Measurements from ENCODE around the gene TAS1R2.
"Not testable (repeated sequence)": the region's sequence is repeated elsewhere in the genome, so short reads cannot be mapped to it uniquely, and the experiment has no call there.

Gene TAS1R2

DNA sequence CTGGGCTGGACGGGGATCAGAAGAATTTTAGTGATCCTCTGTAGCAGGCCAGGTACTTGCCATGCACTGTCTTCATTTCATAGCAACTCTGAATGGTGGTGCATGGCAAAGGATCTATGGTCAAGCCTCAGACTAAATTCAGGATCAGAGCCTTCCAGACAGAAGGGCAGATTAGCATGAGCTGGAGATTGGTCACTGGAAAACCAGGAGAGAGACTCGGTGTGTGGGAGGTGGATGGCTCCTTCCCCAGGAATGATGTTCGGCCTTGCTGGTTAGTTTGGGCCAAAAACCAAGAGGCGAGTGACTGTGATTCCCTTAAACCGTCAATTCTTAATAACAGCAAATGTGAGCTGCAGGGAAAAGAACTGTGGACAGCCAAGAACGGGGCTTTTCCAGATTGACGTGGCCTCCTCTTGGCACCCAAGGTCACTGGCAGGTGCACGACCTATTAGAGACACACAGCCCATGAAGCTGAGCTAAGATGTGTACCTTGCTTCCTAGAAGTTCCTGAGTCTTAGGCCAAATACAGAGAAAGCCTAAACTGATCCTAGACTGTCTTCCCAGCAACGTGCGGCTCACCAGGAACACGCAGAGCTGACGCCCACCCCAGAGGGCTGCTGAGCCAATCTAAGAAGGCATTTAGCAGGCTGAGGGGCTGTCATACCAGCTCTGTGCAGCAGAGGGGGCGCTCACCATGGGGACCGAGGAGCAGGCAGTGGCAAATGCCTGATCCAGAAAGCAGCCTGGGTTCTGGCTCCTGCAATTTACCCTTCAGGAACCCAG is 24.4 kb upstream of the TAS1R2 start:
- DNase-seq, result peak; percentile 86

DNA sequence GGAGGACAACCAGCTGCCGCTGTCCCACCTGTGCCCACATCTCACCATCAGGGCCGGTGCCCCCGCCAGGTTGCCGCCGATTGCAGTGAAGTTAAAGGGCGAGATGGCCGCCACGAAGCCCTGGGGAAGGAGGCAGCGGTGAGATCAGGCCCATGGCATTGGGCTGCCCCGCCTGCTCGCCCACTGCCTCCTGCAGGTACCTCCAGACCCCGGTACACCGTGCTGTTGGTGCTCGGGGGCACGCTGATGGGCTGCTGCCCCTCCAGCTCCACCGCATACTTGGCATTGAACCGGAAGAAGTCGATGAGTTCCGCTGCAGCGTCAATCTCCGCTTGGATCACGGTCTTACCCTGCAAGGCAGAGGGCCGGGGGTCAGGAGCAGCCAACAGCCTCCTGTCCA is 23.6 kb upstream of the TAS1R2 start:
- no peak for DNase-seq

DNA sequence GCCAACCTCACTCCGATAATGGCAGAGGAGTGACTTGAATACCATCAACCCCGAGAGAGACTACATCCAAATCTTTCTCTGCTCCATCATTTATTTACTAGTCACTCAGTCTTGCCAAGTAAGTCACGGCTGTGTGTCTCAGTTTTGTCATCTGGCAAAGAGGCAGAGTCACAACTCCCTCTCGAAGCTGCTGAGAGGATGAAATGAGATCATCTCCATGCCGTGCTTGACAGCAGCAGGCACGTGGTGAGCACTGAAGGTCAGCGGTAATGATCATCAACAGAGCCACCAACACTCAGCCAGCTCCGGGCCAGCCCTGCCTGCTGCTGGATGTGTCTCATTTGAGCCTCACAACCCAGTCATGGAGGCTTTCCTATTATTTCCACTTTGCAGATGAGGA is 23.0 kb upstream of the TAS1R2 start:
- no peak for DNase-seq

DNA sequence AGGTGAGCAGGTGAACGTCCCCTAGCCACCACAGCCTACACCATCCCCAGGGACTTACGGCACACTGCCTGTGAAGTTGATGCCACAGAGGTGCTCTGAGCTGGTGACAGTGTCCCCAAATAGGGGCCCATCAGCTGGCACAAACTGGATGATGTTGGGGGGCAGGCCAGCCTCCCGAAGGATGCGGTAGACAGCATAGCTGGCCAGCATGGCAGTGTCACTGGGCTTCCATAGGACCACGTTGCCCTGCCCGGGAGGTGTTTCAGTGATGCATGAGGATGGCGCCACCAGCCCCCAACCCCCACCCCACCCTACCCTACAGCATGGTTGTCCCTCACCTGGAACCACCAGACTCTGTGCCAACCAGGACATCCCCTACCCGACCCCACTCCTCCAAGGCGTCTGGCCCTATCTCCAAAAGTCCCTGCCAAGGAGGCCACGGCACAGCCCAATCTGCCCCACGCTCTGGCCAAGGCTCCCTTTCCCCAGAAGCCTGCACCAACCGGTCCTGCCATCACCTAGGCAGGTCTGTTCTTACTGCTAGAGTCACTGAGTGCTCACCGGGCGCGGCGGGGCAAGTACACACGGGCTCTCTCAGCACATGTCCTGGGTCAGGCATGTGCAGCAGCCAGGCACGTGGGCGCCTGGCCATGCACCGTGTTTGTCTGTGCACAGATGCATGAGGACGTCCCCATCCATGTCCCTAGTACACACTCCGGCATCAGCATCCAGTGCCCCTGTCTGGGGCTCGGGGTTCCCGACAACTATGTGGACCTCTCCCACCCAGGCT is 22.4 kb upstream of the TAS1R2 start:
- no peak for DNase-seq

DNA sequence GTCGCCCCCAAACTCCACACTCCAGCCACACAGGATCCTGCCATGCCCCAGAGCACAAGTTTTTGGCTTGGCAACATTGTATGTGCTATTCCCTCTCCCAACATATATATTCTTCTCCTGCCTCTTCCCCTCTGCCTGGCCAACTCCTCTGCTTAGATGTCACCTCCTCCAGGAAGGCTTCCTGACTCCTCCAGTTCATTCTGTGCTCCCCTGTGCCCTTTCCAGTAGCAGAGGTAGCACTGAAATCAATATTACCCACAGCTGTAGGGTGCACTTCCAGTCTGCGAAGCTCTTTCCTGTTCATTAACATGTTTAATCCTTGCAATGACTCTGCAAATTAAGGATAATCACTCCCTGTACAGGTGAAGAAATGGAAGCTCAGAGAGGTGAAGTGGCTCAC is 21.7 kb upstream of the TAS1R2 start:
- no peak for DNase-seq

DNA sequence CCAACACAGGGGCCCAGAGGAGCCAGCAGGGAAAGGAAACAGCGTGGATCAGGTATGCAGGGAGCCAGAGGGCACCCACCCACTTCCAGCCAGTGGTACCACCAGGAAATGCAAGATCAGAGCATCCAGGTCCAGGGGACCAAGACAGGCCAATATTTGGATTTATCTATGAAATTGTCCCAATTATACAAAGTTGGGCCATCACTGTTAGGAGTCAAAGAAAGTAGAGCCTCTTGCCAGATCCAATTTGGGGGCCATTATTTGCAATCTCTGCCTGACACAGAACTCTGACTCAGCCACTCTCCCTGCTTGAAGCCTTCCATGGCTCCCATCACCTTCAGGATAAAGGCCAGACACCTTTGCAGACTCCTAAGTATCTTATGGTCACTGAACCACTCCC is 21.1 kb upstream of the TAS1R2 start:
- DNase-seq, result no peak

DNA sequence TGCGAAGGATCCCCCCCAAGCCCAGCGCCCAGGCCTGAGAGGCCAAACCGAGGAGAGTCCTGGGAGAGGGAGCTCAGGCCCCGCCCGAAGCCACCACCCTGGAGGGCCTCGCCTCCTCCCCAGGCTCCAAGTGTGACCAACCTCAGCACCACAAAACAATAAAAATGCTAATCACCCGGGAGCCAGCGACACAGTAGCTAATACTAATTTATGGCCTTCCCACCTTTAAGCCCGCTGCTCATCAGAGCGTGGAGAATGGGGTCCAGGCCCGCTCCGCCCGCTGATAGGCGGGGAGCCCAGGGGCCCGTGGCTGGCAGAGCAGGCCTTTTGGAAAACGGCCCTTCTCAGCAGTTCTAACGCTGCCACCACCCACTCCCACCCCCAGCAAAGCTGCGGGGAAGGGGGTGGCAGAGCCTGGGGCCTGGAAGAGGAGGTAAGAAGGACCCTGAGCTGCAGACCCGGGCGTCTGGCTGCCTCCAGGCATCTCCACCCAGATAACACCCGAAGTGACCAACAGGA is 20.4 kb upstream of the TAS1R2 start:
- DNase-seq, result no peak

DNA sequence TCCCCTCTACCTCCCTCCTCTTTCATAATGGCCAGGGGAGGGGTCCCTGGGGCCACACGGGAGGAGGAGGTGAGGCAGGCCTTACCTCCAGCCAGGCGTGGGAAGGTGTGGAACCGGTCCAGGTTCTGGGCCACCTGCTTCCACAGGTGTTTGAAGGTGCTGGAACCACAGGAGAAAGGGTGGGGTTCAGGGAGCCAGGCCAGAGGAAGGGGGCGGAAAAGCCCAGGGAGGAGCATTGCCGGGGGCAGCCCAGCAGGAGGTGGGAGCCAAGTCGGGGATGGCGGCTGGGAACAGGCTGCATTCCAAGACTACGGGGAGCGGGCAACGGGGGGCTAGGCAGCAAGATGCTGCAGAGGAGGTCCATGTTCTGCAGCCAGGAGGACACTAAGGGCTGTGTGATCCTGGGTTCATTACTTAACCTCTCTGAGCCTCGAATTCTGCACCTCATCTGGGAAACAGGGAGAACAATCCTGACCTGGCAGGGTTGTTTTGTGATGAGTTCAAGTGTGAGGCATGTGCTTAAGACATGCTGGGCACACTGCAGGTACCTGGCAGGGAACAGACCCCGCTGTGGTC is 19.8 kb upstream of the TAS1R2 start:
- DNase-seq, result no peak

DNA sequence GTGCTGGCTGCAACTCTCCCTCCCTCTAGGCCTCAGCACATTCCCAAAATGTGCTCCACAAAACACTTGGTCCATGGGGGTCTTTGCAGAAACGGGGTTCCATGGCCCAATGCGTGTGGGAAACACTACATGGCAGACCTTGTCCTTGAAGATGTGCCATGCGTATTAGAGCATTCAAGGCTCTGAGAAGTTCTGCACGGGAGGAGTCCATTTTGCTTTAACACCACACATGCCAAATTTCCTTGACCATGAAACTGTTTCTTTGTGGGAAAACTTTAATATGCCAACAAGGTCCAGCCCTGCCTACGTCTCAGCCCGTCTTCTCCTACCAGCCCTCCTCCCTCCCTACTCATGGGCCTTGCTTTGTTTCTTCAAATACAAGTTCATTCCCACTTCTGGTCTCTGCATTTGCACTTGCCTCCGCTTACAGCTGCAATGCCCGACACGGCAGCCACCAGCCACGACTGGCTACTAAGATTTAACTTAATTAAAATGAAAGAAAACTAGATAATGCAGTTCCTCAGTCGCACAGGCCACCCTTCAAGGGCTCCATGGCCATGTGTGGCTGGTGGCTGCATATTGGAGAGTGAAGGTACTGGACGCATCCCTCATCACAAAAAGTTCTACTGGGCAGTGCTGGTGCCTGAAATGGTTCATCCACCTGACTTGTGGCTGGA is 19.2 kb upstream of the TAS1R2 start:
- DNase-seq, result no peak

DNA sequence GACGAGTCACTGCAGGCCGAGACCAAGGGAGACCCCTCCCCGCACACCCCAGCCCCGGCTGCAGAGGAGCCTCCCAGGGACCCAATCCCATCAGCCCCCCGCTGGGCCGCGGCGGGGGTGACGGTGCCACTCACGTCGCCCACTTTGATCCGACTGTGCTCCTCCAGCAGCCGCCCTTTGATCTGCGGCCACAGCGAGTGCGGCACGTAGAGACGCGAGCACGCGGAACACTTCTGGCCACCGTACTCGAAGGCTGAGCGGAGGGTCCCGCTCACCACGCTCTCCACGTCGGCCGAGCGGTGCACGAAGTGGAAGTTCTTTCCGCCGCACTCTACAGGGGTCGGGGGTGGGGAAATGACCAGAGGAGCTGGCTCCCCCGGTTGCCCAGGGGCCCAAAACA is 17.8 kb upstream of the TAS1R2 start:
- DNase-seq, result no peak

DNA sequence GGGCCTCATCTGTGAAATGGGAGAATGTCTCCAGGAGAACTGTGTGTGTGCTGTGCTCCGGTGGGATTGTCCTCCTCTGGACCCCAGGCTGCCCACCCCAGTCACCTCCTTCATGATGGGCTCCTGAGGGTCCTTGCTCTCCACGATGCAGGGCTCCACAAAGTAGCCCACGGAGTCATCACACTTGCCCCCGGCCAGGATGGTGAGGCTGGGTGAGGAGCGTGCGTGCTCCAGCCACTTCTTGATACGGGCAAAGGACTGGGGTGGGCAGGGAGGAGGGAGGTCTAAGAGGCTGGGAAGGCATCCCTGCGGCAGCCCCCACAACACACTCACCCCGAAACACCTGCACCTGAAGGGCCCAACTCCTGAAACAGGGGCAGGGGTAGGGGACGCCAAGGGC is 16.8 kb upstream of the TAS1R2 start:
- DNase-seq, result no peak

DNA sequence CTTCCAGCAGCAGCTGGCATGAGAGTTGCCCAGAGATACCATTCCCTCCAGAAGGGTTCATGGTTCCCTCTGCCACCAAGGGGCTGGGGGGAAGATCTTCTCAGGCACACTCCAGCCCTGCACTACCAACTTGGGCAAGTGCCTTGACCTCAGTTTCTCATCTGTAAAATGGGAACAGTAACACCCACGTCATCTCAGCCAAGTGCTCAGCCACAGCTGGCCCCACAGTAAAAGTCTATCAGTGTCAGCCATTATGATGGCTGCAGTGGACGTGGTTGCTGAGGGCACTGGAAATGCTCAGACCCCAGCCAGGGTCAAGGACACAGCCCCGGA is 16.3 kb upstream of the TAS1R2 start:
- DNase-seq, result no peak

DNA sequence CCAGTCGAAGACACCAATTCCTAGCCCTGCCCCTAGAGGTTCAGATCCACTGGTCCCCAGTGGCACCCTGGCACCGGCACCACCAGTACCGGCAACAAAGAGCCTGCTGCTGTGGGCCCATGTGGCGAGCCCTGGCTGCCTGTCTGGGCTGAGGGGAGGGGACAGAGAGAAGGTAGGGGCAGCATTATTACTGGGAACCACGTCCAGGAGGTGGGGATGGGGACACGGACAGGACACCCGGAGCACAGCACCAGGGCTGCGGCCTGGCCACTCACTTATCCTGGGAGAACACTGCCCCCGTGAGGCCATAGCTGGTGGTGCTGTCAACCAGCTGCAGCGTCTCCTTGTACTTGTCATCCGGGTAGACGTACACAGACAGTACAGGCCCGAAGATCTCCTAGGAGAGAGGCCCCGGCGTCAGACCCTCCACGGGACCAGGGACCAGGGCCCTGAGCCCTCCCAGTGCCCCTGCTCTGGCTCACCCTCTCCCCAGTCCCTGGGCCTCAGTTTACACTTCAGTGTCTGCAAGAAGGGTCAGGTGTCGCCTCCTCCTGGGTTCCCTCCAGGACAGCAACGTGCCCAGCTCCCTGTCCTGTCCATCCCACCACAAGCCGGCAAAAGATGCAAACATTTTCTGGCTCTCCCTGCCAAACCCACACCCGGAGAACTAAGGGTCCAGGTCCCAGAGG is 15.8 kb upstream of the TAS1R2 start:
- DNase-seq, result peak; percentile 95

DNA sequence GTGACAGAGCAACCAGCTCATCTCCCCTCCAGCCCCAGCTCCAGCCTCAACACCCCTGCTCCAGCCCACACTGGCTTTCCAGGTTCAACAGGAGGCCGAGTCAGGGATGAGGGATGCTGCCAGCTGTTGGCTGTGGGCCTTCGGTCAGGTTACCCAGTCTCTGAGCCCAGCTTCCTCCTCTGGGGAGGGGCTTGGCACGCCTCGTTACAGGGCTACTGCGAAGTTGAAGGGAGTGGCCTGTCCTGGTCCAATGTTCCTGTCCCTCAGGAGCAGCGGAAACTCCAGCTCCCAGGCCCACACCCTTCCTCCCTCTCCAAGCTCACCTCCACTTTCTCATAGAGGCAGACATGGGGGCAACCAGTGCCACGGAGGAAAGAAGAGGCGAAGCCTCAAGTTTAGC is 15.1 kb upstream of the TAS1R2 start:
- no peak for DNase-seq

DNA sequence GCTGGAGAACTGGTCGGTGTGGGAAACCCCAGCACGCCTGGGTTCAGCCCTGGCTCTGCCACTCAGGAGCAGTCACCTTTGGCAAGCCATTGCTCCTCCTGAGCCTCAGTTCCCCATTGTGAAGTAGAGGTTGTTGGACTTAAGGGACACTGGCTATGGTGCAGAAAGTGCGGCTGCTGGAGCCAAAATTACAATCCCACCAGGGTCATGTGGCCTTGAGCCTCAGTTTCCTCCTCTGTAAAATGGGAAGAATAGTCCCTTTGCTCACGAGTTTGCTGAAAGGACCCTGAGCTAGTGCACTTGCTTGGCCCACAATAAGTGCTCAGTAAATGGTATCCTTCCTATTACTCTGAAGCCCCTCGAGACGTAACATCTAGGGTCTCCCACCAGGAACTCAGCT is 14.6 kb upstream of the TAS1R2 start:
- no peak for DNase-seq

DNA sequence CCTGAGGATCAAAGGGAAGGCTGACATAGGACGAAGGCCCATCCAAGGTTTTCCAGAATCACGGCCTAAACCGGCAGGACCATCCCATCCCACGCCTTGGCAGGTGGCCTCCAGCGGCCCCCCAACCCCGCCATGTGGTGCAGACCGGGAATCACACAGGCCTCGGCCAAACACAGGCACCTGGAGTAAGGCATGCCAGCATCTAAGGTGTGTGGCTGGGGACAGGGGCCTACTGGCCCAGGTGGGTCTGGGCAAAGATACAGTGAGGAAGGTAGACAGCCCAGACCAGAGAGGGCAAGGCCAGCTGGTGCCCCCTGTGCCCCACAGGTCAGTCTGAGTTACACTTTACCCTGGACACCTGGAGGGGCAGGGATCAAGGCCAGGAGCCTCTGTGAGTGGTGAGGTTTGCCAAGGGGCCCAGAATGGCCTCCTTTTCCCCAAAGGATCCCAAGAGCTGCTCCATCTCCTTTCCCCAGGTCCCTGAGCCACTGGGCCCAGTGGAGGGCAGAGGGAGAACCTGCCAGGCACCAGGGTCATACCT is 12.7 kb upstream of the TAS1R2 start:
- DNase-seq, result no peak

DNA sequence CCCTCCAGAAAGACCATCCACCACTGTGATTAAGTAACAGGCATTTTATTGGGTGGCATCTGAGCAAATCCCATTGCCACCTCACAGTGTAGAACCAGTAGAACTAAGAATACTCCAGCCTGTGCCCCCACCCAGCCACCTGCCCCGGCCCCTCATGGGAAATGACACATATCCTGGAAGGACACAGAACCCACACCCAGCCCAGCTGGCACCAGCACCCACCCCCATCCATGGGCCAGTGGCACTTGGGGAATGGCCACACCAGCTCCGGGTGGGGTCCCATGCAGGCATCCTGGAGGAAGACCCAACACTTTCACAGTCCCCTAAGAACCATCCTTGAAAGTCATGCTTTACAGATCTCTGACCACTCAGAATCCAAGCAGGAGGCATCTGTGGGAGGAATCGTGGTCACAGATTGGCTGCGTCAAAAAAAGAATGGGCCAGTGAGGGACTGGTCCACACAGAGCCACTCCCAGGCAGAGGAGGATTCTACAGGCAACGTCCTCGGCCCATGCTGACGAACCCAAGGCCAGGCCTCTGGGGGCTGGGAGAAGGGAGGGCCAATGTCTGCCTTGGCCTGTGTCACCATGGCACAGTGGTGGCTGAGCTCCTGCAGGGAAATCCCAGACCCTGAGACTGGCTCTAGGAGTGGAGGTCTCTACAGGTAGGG is 12.1 kb upstream of the TAS1R2 start:
- no peak for DNase-seq

DNA sequence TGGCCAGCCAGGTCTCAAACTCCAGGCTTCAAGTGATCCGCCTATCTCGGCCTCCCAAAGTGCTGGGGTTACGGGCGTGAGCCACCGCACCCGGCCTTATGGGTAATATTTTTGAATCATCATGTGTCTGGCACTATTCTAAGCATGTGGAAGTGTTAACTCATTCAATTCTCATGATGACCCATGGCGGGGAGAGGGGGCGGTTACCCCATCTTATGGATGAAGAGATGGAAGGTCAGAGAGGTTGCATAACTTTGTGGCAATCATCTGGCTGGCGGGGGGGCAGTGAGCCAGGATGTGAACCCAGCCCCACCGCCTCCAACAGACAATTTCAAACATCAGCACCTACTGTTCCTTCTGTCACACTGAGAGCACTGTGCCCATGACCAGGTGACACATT is 11.5 kb upstream of the TAS1R2 start:
- DNase-seq, result no peak

DNA sequence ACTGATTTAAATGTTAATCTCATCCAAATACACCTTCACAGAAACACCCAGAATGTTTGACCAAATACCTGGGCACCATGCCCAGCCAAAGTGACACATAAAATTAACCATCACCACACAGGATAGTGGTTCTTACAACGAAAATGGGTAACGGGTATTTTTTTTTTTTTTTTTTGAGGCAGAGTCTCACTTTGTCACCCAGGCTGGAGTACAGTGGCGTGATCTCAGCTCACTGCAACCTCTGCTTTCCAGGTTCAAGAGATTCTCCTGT is 11.1 kb upstream of the TAS1R2 start:
- not testable (repeated sequence) for DNase-seq

DNA sequence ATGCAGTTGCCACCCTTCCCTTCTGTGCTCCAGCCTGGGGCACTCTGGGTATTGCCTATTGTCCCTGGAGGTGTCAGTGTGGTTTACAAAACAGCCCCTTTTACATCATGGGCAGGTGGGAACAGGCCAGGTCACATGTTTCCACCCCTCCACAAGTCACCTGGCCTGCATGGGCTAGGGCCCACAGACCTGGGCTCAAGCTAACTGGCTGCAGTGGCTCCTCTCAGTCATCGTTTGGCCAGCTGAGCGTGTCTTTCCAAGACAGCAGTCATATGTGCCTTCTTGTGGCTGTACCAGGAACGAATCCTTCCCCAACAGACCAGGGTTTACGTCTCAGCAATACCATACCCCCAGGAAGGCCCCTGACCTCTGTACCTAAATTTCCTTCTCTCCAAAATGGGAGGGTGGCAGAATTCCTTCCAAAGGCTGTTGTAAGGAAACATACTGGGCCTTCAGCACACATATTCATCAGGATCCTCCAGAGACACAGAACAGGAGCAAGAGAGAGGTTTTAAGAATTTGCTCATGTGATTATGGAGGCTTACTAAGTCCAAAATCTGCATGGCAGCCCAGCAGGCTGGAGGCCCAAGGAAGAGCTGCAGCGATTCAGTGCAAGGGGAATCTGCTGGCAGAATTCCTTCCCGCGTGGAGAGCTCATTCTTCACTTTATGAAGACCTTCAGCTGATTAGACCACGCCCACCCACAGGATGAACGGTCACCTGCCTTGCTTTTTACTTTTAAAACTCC is 10.6 kb upstream of the TAS1R2 start:
- DNase-seq, result no peak

DNA sequence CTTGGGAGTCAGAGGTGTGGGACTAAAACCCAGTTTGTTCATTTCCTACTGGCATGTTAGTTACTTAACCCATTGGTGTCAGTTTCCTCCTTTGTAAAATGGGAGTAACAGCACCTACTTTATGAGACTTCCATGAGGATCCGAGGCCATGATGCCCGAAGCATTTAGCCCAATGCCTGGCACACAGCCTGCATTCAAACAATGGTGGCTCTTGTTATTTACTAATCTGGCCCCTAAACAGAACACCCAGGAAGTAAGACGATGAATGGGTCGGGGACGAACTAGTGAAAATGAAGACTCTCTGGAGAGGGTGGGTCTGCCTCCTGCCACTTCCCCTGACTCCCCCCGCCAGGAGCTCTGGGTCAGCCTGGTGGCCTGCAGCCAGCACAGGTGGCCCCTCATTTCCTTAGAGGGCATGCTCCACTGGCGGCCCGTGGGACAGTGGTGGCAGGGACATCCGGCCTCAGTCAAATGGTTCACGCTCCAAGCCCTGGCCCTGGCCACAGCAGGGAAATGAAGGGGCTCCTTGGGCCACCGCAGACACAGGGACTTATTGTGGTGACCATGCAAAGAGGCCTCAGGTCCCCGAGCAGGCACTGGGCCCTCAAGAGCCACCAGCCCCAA is 9.5 kb upstream of the TAS1R2 start:
- DNase-seq, result no peak
